H9 (cell line): ENCODE results near the gene TMEM141. TPM values are rescaled to one million over a fixed set of nuclear protein-coding genes. Genes with fewer than 3 reads are reported as not detected.

Experiments
- DNase-seq: peaks from one replicate; pipeline ENCODE4 v3.0.0-alpha.2; 2017
- H2AFZ ChIP-seq: one replicate; pipeline ENCODE4 v1.6.1; 2013; ENCODE audit warnings: mild to moderate bottlenecking, low read length, control low read depth, moderate library complexity
- H2AK5ac ChIP-seq: 2 replicates; pipeline ENCODE4 v1.6.1; 2013; ENCODE audit warnings: low read length, control low read depth, mixed read lengths; ENCODE audit not compliant: insufficient read length
- H2BK120ac ChIP-seq: one replicate; pipeline ENCODE4 v1.6.1; 2013; ENCODE audit warnings: low read depth, mild to moderate bottlenecking, low read length, control low read depth, inconsistent platforms; ENCODE audit not compliant: poor library complexity, severe bottlenecking
- H2BK12ac ChIP-seq: 2 replicates; pipeline ENCODE4 v1.6.1; 2013; ENCODE audit warnings: low read length, control low read depth, mixed read lengths, low read depth; ENCODE audit not compliant: insufficient read length
- H2BK15ac ChIP-seq: 2 replicates; pipeline ENCODE4 v1.6.1; 2013; ENCODE audit warnings: low read depth, low read length, control low read depth
- H2BK20ac ChIP-seq: one replicate; pipeline ENCODE4 v1.6.1; 2013; ENCODE audit warnings: low read depth, mild to moderate bottlenecking, low read length, control low read depth, inconsistent platforms; ENCODE audit not compliant: poor library complexity, severe bottlenecking
- H2BK5ac ChIP-seq: 2 replicates; pipeline ENCODE4 v1.6.1; 2013; ENCODE audit warnings: low read length, control low read depth, mixed read lengths; ENCODE audit not compliant: insufficient read length
- H3K14ac ChIP-seq: 2 replicates; pipeline ENCODE4 v1.6.1; 2013; ENCODE audit warnings: low read length, control low read depth; ENCODE audit not compliant: insufficient read depth
- H3K18ac ChIP-seq: 2 replicates; pipeline ENCODE4 v1.6.1; 2013; ENCODE audit warnings: low read depth, mild to moderate bottlenecking, mixed read lengths, low read length, control low read depth; ENCODE audit not compliant: insufficient read length
- H3K23ac ChIP-seq: 2 replicates; pipeline ENCODE4 v1.6.1; 2013; ENCODE audit warnings: low read length, control low read depth, mixed read lengths, low read depth; ENCODE audit not compliant: insufficient read length
- H3K23me2 ChIP-seq: 2 replicates; pipeline ENCODE4 v1.6.1; 2013; ENCODE audit warnings: low read depth, mild to moderate bottlenecking, mixed read lengths, low read length, control low read depth; ENCODE audit not compliant: insufficient read length, poor library complexity, severe bottlenecking
- H3K27ac ChIP-seq: 2 replicates; pipeline ENCODE4 v1.5.1; 2013; ENCODE audit warnings: low read length, control low read depth, mixed read lengths, low read depth; ENCODE audit not compliant: insufficient read length
- H3K27me3 ChIP-seq: 2 replicates; pipeline ENCODE4 v1.6.1; 2013; ENCODE audit warnings: low read length, control low read depth, inconsistent platforms; ENCODE audit not compliant: insufficient read depth
- H3K4ac ChIP-seq: 2 replicates; pipeline ENCODE4 v1.6.1; 2013; ENCODE audit warnings: low read depth, mild to moderate bottlenecking, control low read depth, inconsistent platforms, low read length, moderate library complexity
- H3K4me1 ChIP-seq: 2 replicates; pipeline ENCODE4 v1.6.1; 2013; ENCODE audit warnings: low read length, control low read depth, inconsistent platforms; ENCODE audit not compliant: insufficient read depth
- H3K4me2 ChIP-seq: 2 replicates; pipeline ENCODE4 v1.6.1; 2013; ENCODE audit warnings: low read length, control low read depth, mixed read lengths; ENCODE audit not compliant: insufficient read length, insufficient read depth
- H3K56ac ChIP-seq: 2 replicates; pipeline ENCODE4 v1.6.1; 2013; ENCODE audit warnings: low read depth, mild to moderate bottlenecking, mixed read lengths, low read length, control low read depth; ENCODE audit not compliant: insufficient read length
- H3K79me1 ChIP-seq: 2 replicates; pipeline ENCODE4 v1.6.1; 2013; ENCODE audit warnings: low read depth, mild to moderate bottlenecking, moderate library complexity, low read length, control low read depth, inconsistent platforms; ENCODE audit not compliant: insufficient read depth, poor library complexity, severe bottlenecking
- H3K79me2 ChIP-seq: 2 replicates; pipeline ENCODE4 v1.6.1; 2013; ENCODE audit warnings: low read length, control low read depth, inconsistent platforms; ENCODE audit not compliant: insufficient read depth
- H3K9ac ChIP-seq: 2 replicates; pipeline ENCODE4 v1.6.1; 2013; ENCODE audit warnings: low read length, control low read depth, mixed read lengths; ENCODE audit not compliant: insufficient read length; ENCODE audit errors: extremely low read depth
- H3K9me3 ChIP-seq: one replicate; pipeline ENCODE4 v1.6.1; 2013; ENCODE audit warnings: low read depth, low read length, inconsistent platforms; ENCODE audit not compliant: control insufficient read depth
- H3T11ph ChIP-seq: one replicate; pipeline ENCODE4 v1.6.1; 2013; ENCODE audit warnings: mild to moderate bottlenecking, low read length, control low read depth, inconsistent platforms
- H4K20me1 ChIP-seq: one replicate; pipeline ENCODE4 v1.6.1; 2013; ENCODE audit not compliant: control insufficient read depth, insufficient read length, insufficient read depth
- H4K5ac ChIP-seq: 2 replicates; pipeline ENCODE4 v1.6.1; 2013; ENCODE audit warnings: low read depth, mild to moderate bottlenecking, mixed read lengths, low read length, control low read depth; ENCODE audit not compliant: insufficient read length
- H4K8ac ChIP-seq: replicated peaks from 2 replicates; pipeline ENCODE4 v1.6.1; 2013; ENCODE audit warnings: low read length, control low read depth, mixed read lengths, low read depth; ENCODE audit not compliant: insufficient read length
- H4K91ac ChIP-seq: 2 replicates; pipeline ENCODE4 v1.6.1; 2013; ENCODE audit warnings: low read depth, mild to moderate bottlenecking, moderate library complexity, mixed read lengths, low read length, control low read depth; ENCODE audit not compliant: insufficient read length
- H3K27ac Mint-ChIP-seq, 3 experiments: 2 replicates in 2 of 3; 3 replicates in 1 of 3; pipeline ENCODE4 v1.8.0; 2020 to 2021; ENCODE audit warnings: mixed read lengths in 3 of 3, mild to moderate bottlenecking in 1 of 3, moderate library complexity in 1 of 3
- H3K27me3 Mint-ChIP-seq: 2 replicates; pipeline ENCODE4 v1.8.0; 2021; ENCODE audit warnings: low read depth, mild to moderate bottlenecking, moderate library complexity, mixed read lengths
- H3K36me3 Mint-ChIP-seq, 3 experiments: 2 replicates in 2 of 3; 3 replicates in 1 of 3; pipeline ENCODE4 v1.8.0; 2020 to 2021; ENCODE audit warnings: low read depth in 3 of 3, mixed read lengths in 3 of 3; ENCODE audit not compliant: insufficient read depth in 1 of 3
- H3K4me1 Mint-ChIP-seq, 2 experiments: 2 replicates each; pipeline ENCODE4 v1.8.0; 2020; ENCODE audit warnings: mixed read lengths in 2 of 2
- H3K4me3 Mint-ChIP-seq, 2 experiments: 2 replicates in 1 of 2; 3 replicates in 1 of 2; pipeline ENCODE4 v1.8.0; 2020 to 2021; ENCODE audit warnings: mild to moderate bottlenecking in 2 of 2, mixed read lengths in 2 of 2, moderate library complexity in 1 of 2
- H3K9me3 Mint-ChIP-seq, 2 experiments: 2 replicates in 1 of 2; 3 replicates in 1 of 2; pipeline ENCODE4 v1.8.0; 2020; ENCODE audit warnings: mild to moderate bottlenecking in 2 of 2, mixed read lengths in 2 of 2, moderate library complexity in 1 of 2
- WGBS: extraction: QIAGEN DNeasy Blood & Tissue Kit; methylation state at CpG from one replicate; pipeline ENCODE4 v1.1.7; 2013; ENCODE audit warnings: missing lambda C conversion rate, low lambda C conversion rate, mixed read lengths; ENCODE audit not compliant: insufficient read length; ENCODE audit errors: extremely low coverage; 5-methylcytosine and 5-hydroxymethylcytosine counted together
- total RNA-seq: library from RNA; stranded (reverse); gene quantifications from 2 replicates; pipeline ENCODE4 v1.2.1, GENCODE V29; 2021
- TF ChIP-seq, protein P1 (sequence below): fragments of 200-600 bp; sonication (generic); conservative IDR thresholded peaks from 3 replicates; pipeline ENCODE4 v1.8.0; 2021; ENCODE audit warnings: antibody characterized with exemption, mild to moderate bottlenecking

Gene TMEM141
- total RNA-seq, 1 experiment from 2014 or later = 55.2 TPM

- Histone ChIP-seq H2BK15ac (no peak overlapping the region), H2BK12ac (no peak overlapping the region), H2AFZ (no peak overlapping the region), H3K4me1 (peaks cover 2% of the 10 kb centered on the region; the same call in 1 of the 2 replicates), H3K23ac (no peak overlapping the region), H2AK5ac (no peak overlapping the region), H3K18ac (no peak overlapping the region), H3K27ac (no peak overlapping the region), H3K4ac (no peak overlapping the region), H3K9me3 (no peaks in the 10 kb centered on the region), H3T11ph (no peak overlapping the region), H3K56ac (no peak overlapping the region), H3K4me2 (no peak overlapping the region), H2BK20ac (no peak overlapping the region), H4K20me1 (no peaks in the 10 kb centered on the region), H3K79me2 (no peaks in the 10 kb centered on the region), H4K8ac (no peak overlapping the region), H4K91ac (no peak overlapping the region), H3K14ac (no peak overlapping the region), H3K23me2 (no peaks in the 10 kb centered on the region), H2BK5ac (no peak overlapping the region), H2BK120ac (no peak overlapping the region), H3K27me3 (no peaks in the 10 kb centered on the region), H4K5ac (no peak overlapping the region), H3K9ac (no peak overlapping the region), H3K79me1 (no peaks in the 10 kb centered on the region)
- peaks cover 0 to 22% (median 19%) of the 10 kb centered on the region in 3 experiments; a peak in 5 of 7 replicates for H3K36me3 Mint-ChIP-seq
- H3K4me1 Mint-ChIP-seq = peaks cover 16 to 27% of the 10 kb centered on the region in 2 experiments
- H3K27me3 Mint-ChIP-seq = peaks cover 9% of the 10 kb centered on the region; the same call in 1 of the 2 replicates
- H3K4me3 Mint-ChIP-seq = no peak overlapping the region
- no CpG with 5 or more reads among the region's 29 CpGs for WGBS
- no peak for DNase-seq
- H3K27ac Mint-ChIP-seq = no peak overlapping the region
- TF ChIP-seq, protein P1, sequence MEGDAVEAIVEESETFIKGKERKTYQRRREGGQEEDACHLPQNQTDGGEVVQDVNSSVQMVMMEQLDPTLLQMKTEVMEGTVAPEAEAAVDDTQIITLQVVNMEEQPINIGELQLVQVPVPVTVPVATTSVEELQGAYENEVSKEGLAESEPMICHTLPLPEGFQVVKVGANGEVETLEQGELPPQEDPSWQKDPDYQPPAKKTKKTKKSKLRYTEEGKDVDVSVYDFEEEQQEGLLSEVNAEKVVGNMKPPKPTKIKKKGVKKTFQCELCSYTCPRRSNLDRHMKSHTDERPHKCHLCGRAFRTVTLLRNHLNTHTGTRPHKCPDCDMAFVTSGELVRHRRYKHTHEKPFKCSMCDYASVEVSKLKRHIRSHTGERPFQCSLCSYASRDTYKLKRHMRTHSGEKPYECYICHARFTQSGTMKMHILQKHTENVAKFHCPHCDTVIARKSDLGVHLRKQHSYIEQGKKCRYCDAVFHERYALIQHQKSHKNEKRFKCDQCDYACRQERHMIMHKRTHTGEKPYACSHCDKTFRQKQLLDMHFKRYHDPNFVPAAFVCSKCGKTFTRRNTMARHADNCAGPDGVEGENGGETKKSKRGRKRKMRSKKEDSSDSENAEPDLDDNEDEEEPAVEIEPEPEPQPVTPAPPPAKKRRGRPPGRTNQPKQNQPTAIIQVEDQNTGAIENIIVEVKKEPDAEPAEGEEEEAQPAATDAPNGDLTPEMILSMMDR = no peak
- no peaks in the 10 kb centered on the region for H3K9me3 Mint-ChIP-seq
These were observed 47.4 kb downstream of the TMEM141 start for GRCh38 chr9:136838314-136839228.
